Activated CD4-positive, alpha-beta memory T cell treated with anti-CD3 and anti-CD28 coated beads for 36 hours (primary cell): ENCODE measurements around the gene LMBR1L. TPM values are rescaled to one million over a fixed set of nuclear protein-coding genes. Genes with fewer than 3 reads are reported as not detected.

ENCODE experiments used
- CTCF ChIA-PET: fragments of 350-600 bp; sonication (Branson Sonifier 250); formaldehyde crosslinking; loops from one replicate; lab custom pipeline; 2021; ENCODE audit warnings: antibody characterized with exemption, inconsistent platforms; lab: Charles Lee
- POLR2A ChIA-PET: fragments of 350-600 bp; sonication (Branson Sonifier 250); formaldehyde crosslinking; loops from one replicate; lab custom pipeline; 2021; ENCODE audit warnings: antibody characterized with exemption; lab: Charles Lee
- DNase-seq: peaks from one replicate; pipeline ENCODE4 v3.0.0-alpha.2; 2020
- H3K27ac Mint-ChIP-seq: one replicate; pipeline ENCODE4 v1.8.0; 2021; ENCODE audit warnings: mixed read lengths
- H3K27me3 Mint-ChIP-seq: one replicate; pipeline ENCODE4 v1.8.0; 2021; ENCODE audit warnings: mixed read lengths
- H3K36me3 Mint-ChIP-seq: one replicate; pipeline ENCODE4 v1.8.0; 2021; ENCODE audit warnings: mixed read lengths
- H3K4me1 Mint-ChIP-seq: one replicate; pipeline ENCODE4 v1.8.0; 2021; ENCODE audit warnings: low read depth, mixed read lengths
- H3K4me3 Mint-ChIP-seq: one replicate; pipeline ENCODE4 v1.8.0; 2021; ENCODE audit warnings: mild to moderate bottlenecking, mixed read lengths
- H3K9me3 Mint-ChIP-seq: one replicate; pipeline ENCODE4 v1.8.0; 2021; ENCODE audit warnings: mixed read lengths
- intact Hi-C: fragments of 100-400 bp; cut with micrococcal nuclease; formaldehyde crosslinking; loops from one replicate; pipeline ENCODE4 v1.15.1; 2023
- total RNA-seq, 2 experiments: library from RNA; stranded (reverse); gene quantifications; one replicate each; pipeline ENCODE4 v1.2.3, GENCODE V29; 2021

The LMBR1L gene
- total RNA-seq, 2 experiments from 2014 or later = 55.0 to 59.1 TPM

- Mint-ChIP-seq H3K27me3 (peaks cover 56% of the 10 kb centered on the region), H3K4me1 (peaks cover 40% of the 10 kb centered on the region), H3K27ac (no peak overlapping the region), H3K9me3 (no peaks in the 10 kb centered on the region), H3K4me3 (no peak overlapping the region), H3K36me3 (peaks cover 5% of the 10 kb centered on the region)
- CTCF ChIA-PET = interaction anchor here (0.6 to 11.5 kb wide), 11 partner anchors 9 to 106 kb away, joined by 3 to 256 read pairs (median 4); partner anchors contain the start of genes RHEBL1 and TUBA1B
- POLR2A ChIA-PET = interaction anchor here (1.0 to 3.2 kb wide), 3 partner anchors 30 to 116 kb away, joined by 4 to 11 read pairs (median 7); partner anchors contain the start of genes TUBA1B and WNT1
- no peak for DNase-seq
- intact Hi-C loops = loop anchor here (5.0 kb wide), 1 partner anchor 111 kb away; no protein-coding TSS in a partner anchor
Observed at GRCh38 chr12:49093792-49094159, 16.9 kb downstream of the LMBR1L start.

GRCh38 chr12:49092816-49093406, 17.7 kb downstream of the LMBR1L start:
- H3K27ac Mint-ChIP-seq = no peak overlapping the region
- H3K9me3 Mint-ChIP-seq = no peaks in the 10 kb centered on the region
- H3K4me3 Mint-ChIP-seq = no peak overlapping the region
- H3K27me3 Mint-ChIP-seq = peaks cover 61% of the 10 kb centered on the region
- CTCF ChIA-PET = interaction anchor here (0.6 to 11.5 kb wide), 16 partner anchors 7 to 255 kb away, joined by 3 to 256 read pairs (median 4); partner anchors contain the start of genes RHEBL1, TUBA1B and WNT1
- POLR2A ChIA-PET = interaction anchor here (0.6 to 3.2 kb wide), 5 partner anchors 29 to 182 kb away, joined by 3 to 11 read pairs (median 5); partner anchors contain the start of genes TUBA1B and WNT1
- DNase-seq = no peak
- H3K4me1 Mint-ChIP-seq = peaks cover 49% of the 10 kb centered on the region
- H3K36me3 Mint-ChIP-seq = peaks cover 4% of the 10 kb centered on the region
- intact Hi-C loops = loop anchor here (1.0 to 5.0 kb wide), 2 partner anchors 29 to 111 kb away; no protein-coding TSS in a partner anchor

DNA sequence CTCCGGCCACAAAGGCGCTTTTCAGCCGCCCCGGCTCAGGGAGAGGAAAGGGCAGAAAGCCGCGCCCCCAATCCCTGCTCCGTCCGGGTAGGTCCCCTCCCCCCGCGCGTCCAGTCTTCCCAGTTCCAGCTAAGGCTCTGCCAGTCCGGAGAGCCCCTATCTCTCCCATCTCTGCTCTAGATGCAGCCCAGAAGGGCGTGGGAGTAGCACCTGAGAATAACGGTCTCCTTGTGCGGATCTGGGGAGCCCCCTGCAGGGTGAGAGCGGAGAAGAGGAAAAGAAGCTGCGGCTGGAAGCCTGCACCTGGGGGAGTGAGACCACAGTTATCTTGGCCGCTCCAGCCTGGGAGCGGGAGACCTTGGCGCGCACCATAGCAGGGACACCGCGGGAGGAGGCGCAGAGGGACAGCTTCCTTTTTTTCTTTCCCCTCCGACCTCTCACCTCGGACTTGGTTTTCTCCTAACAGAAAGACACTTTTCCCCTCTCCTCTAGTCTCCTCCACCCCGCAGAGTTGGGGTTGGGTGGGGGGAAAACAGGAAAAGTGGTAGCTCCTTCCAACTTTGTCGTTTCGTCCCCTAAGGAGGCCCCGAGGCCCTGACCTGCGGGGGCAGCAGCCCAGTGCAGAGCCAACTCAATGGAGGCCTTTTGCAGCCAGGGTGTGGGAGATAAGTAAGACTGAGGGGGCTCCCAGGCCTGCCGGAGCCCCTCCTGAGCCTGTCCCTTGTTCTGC, 18.4 kb downstream of the LMBR1L start:
- H3K4me3 Mint-ChIP-seq = no peak overlapping the region
- ChIA-PET POLR2A (interaction anchor here (0.6 to 3.2 kb wide), 5 partner anchors 28 to 182 kb away, joined by 3 to 11 read pairs (median 5); partner anchors contain the start of gene TUBA1B), CTCF (interaction anchor here (0.6 to 11.5 kb wide), 16 partner anchors 8 to 256 kb away, joined by 3 to 256 read pairs (median 4); partner anchors contain the start of genes RHEBL1, TUBA1B and WNT1)
- peaks cover 53% of the 10 kb centered on the region for H3K4me1 Mint-ChIP-seq
- intact Hi-C loops = loop anchor here (1.0 to 5.0 kb wide), 2 partner anchors 28 to 110 kb away; no protein-coding TSS in a partner anchor
- H3K27ac Mint-ChIP-seq = no peak overlapping the region
- H3K27me3 Mint-ChIP-seq = peaks cover 61% of the 10 kb centered on the region
- H3K36me3 Mint-ChIP-seq = peaks cover 3% of the 10 kb centered on the region
- peak; percentile 78 for DNase-seq
- H3K9me3 Mint-ChIP-seq = no peaks in the 10 kb centered on the region

DNA sequence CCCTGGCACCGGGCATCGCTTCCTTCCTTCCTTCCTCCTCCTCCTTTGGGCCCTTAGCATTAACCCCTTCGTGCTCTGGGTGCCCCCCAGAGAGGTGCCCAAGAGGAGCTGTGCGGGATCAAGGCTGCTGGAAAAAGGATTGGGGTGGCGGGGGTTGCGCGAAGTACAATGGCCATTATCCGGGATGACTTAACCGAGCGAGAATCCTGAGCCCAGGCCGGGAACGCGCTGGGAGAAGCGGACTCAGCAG, 18.9 kb downstream of the LMBR1L start:
- CTCF ChIA-PET = interaction anchor here (1.1 to 11.5 kb wide), 12 partner anchors 9 to 136 kb away, joined by 3 to 256 read pairs (median 6); partner anchors contain the start of genes RHEBL1 and WNT1
- Mint-ChIP-seq H3K27me3 (peaks cover 62% of the 10 kb centered on the region), H3K27ac (no peak overlapping the region), H3K36me3 (peaks cover 3% of the 10 kb centered on the region), H3K4me1 (peaks cover 53% of the 10 kb centered on the region), H3K9me3 (no peaks in the 10 kb centered on the region), H3K4me3 (no peak overlapping the region)
- intact Hi-C loops = loop anchor here (1.0 to 5.0 kb wide), 2 partner anchors 27 to 109 kb away; no protein-coding TSS in a partner anchor
- POLR2A ChIA-PET = interaction anchor here (0.6 to 3.2 kb wide), 3 partner anchors 28 to 144 kb away, joined by 5 to 11 read pairs (median 7); partner anchors contain the start of gene TUBA1B
- DNase-seq = no peak

DNA sequence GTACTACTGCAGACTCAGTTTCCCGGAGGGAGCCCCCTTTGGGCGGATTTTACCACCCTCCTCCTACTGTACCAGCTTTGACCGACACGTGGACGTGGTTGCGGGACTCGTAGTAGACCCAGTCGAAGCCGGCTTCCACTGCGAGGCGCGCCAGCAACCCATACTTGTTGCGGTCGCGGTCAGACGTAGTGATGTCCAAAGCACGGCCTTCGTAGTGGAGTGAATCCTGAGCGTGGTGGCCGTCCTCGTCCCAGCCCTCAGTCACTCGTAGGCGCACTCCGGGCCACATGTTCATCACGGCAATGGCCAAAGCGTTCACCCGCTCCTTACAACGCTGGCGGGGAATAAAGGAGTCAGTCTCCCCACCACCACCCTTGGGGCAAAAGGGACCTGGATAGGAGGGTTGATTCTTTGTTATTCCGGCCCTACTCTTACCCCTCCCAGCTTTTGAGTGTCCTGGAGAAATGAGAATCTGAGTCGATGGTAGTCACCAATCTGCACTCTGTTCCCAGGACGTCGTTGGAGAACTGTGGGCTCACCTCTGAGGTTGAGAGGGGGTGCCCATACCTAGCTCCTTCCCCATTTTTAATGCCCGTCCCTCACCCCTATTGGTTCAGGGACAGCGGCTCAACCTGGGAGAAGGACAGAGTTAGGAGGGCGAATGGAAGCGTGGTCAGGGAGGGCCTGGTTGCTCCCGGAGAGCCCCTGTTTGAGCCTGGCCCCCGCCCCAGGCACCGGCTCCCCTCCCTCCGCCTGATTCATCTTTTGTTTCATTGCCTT, 19.4 kb downstream of the LMBR1L start:
- intact Hi-C loops = loop anchor here (5.0 kb wide), 1 partner anchor 109 kb away; no protein-coding TSS in a partner anchor
- CTCF ChIA-PET = interaction anchor here (1.1 to 11.5 kb wide), 10 partner anchors 9 to 113 kb away, joined by 3 to 256 read pairs (median 6); partner anchors contain the start of genes RHEBL1 and WNT1

GRCh38 chr12:49089821-49090773, 20.6 kb downstream of the LMBR1L start:
- POLR2A ChIA-PET = no interaction called here
- peak overlapping the region; percentile 66 for H3K4me3 Mint-ChIP-seq
- H3K9me3 Mint-ChIP-seq = no peaks in the 10 kb centered on the region
- DNase-seq = peak; percentile 51
- H3K27me3 Mint-ChIP-seq = peaks cover 57% of the 10 kb centered on the region
- H3K27ac Mint-ChIP-seq = no peak overlapping the region
- H3K36me3 Mint-ChIP-seq = no peaks in the 10 kb centered on the region
- CTCF ChIA-PET = interaction anchor here (0.6 to 11.5 kb wide), 18 partner anchors 11 to 205 kb away, joined by 3 to 256 read pairs (median 12); partner anchors contain the start of genes LMBR1L, PRPH, RHEBL1 and TUBA1B
- peaks cover 55% of the 10 kb centered on the region for H3K4me1 Mint-ChIP-seq
- intact Hi-C loops = loop anchor here (2.0 to 5.0 kb wide), 5 partner anchors 19 to 108 kb away; partner anchors contain the start of gene TUBA1B

More for the DNA sequence above, 19.4 kb downstream of the LMBR1L start:
- Mint-ChIP-seq H3K27ac (no peak overlapping the region), H3K36me3 (no peaks in the 10 kb centered on the region), H3K4me3 (no peak overlapping the region), H3K4me1 (peaks cover 55% of the 10 kb centered on the region), H3K9me3 (no peaks in the 10 kb centered on the region), H3K27me3 (peaks cover 64% of the 10 kb centered on the region)
- POLR2A ChIA-PET = no interaction called here
- DNase-seq = no peak

DNA sequence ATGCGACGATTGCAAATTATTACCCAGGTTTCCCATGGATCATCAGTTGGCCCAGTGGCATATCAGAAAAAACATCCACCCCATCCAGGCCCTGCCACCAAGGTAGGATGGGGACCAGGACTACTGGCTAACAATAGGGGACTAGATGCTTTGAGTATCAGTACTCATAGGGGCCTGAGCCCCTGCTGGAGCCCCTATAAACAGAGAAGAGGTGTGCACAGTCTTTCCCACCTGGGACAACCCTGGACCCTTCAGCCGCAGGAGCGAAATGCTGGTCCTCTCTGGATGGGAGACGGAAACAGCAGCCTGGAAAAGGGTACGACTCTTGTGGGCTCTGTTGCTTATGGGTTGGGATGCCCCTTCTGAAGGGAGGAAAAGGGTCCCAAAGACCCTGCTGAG, 21.7 kb downstream of the LMBR1L start:
- Mint-ChIP-seq H3K27ac (no peak overlapping the region), H3K36me3 (no peaks in the 10 kb centered on the region), H3K27me3 (peaks cover 52% of the 10 kb centered on the region), H3K4me3 (no peak overlapping the region), H3K9me3 (no peaks in the 10 kb centered on the region), H3K4me1 (peaks cover 49% of the 10 kb centered on the region)
- intact Hi-C loops = loop anchor here (1.0 to 5.0 kb wide), 7 partner anchors 18 to 147 kb away; partner anchors contain the start of genes LMBR1L and TUBA1B
- ChIA-PET CTCF (interaction anchor here (0.6 to 6.5 kb wide), 52 partner anchors 10 to 445 kb away, joined by 3 to 184 read pairs (median 5); partner anchors contain the start of genes DNAJC22, LMBR1L, PRPH and RHEBL1), POLR2A (interaction anchor here (0.8 to 2.0 kb wide), 3 partner anchors 19 to 42 kb away, joined by 3 to 11 read pairs (median 8); partner anchors contain the start of genes LMBR1L, RHEBL1 and TUBA1B)
- no peak for DNase-seq

DNA sequence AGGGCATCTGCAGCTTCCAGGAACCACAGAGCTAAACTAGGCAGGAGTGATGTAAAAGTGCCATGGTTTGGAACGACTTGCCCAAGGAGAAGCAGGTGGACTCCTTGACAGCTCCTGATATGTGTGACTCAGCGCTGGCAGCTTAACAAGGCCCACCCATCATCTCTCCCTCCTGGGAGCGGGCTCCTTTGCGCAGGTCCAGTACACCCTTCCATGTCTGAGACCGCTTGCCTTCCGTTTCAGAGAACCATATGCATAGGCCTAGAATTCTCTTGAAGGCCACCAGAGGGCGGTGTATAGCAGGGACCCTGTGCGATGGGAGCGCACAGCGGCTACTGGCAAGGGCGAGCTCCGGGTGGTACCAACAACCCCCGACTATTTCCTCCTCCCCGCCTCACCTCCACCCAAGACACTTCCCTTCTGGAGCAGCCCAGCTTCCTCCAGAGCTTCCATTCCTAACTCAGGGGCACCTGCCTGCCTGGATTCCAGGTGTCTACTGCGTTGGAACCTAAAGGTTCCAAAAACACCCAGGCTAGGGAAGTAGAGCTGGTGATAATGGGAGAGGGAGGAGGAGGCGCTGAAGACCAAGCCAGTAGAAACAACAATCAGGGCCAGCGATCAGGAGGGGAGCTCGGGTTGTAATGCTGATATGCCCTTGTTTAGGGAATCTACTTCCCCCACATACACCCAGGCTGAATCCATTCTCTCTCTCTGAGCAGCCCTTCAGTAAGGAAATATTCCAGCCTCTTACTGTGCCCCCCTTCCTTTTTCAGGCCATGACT, 22.3 kb downstream of the LMBR1L start:
- Mint-ChIP-seq H3K9me3 (no peaks in the 10 kb centered on the region), H3K36me3 (no peaks in the 10 kb centered on the region), H3K4me3 (peak overlapping the region; percentile 16), H3K27me3 (peaks cover 46% of the 10 kb centered on the region), H3K27ac (peak overlapping the region; percentile 23), H3K4me1 (peaks cover 43% of the 10 kb centered on the region)
- DNase-seq = peak; percentile 78
- ChIA-PET CTCF (interaction anchor here (0.6 to 6.5 kb wide), 55 partner anchors 10 to 446 kb away, joined by 3 to 184 read pairs (median 5); partner anchors contain the start of genes DNAJC22, LMBR1L, PRPH and RHEBL1), POLR2A (interaction anchor here (0.8 to 2.0 kb wide), 4 partner anchors 19 to 131 kb away, joined by 3 to 11 read pairs (median 6); partner anchors contain the start of genes ARF3, LMBR1L, RHEBL1 and TUBA1B)
- intact Hi-C loops = loop anchor here (1.0 to 5.0 kb wide), 7 partner anchors 18 to 148 kb away; partner anchors contain the start of genes LMBR1L and TUBA1B

DNA sequence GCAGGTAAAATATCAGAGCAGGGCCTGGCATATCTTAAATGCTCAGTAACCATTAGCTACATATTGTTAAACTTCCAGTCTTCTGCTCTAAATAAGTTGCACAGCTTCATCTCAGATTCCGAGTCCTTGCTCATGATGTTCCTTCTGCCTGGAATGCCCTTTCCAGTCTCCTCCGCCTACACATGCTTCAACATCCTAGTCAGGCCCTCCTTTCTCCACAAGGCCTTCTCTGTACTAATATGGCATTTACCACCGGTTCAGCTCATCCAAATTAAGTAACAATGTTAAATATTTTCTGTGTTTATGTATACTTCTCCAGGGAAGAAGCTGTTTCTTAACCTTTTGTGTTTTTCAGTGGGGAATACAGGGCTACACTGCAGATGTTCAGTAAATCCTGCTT, 24.5 kb downstream of the LMBR1L start:
- Mint-ChIP-seq H3K9me3 (no peaks in the 10 kb centered on the region), H3K4me1 (peaks cover 29% of the 10 kb centered on the region), H3K36me3 (no peaks in the 10 kb centered on the region), H3K27ac (no peak overlapping the region), H3K4me3 (no peak overlapping the region), H3K27me3 (peaks cover 26% of the 10 kb centered on the region)
- CTCF ChIA-PET = interaction anchor here (1.0 to 6.5 kb wide), 7 partner anchors 9 to 107 kb away, joined by 3 to 184 read pairs (median 6); partner anchors contain the start of genes DHH and RHEBL1
- intact Hi-C loops = loop anchor here (5.0 kb wide), 1 partner anchor 36 kb away; no protein-coding TSS in a partner anchor
- no peak for DNase-seq
- POLR2A ChIA-PET = no interaction called here
